Measurements from ENCODE around the gene NRG3. TPM values are rescaled to one million over a fixed set of nuclear protein-coding genes. Genes with fewer than 3 reads are reported as not detected.

Gene NRG3
- total and polyA plus RNA-seq, 3 experiments from 2014 or later = not detected

DNA sequence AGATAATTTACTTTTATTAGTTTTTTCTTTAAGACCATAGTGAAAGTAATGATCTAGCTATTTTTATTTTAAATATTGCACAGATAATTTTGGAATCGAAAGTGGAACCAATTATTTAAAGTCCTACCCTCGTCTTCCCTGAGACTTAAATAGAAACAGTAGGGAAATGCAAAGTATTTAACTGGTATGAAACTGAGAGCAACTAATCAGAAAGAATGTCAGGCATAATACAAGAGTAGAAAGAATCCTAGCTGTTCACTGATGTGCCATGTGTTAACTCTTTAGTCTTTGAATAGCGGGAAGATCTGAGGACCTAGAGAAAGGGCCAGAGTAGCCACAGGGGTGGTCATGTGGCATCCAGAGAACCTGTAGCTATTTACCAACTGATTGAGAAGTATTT lies 630.0 kb downstream of the NRG3 start:
- Histone ChIP-seq H3K36me3 (ENCODE audit: insufficient read depth, low read length) (no peaks in the 10 kb centered on the region), H3K27me3 (ENCODE audit: insufficient read depth, low read length, poor library complexity, severe bottlenecking) (no peaks in the 10 kb centered on the region), H3K27ac (ENCODE audit: low read depth, low read length) (no peak overlapping the region), H3K9me3 (ENCODE audit: low read length) (no peaks in the 10 kb centered on the region), H3K4me3 (ENCODE audit: low read length) (no peak overlapping the region), H3K4me1 (ENCODE audit: insufficient read depth, low read length) (no peaks in the 10 kb centered on the region)
- peaks cover 5 to 18% (median 13%) of the 10 kb centered on the region in 5 donors for H3K9me3 Mint-ChIP-seq
- no peaks in the 10 kb centered on the region for H3K27me3 Mint-ChIP-seq
- no peaks in the 10 kb centered on the region for H3K4me1 Mint-ChIP-seq
- DNase-seq = no peak
- H3K4me3 Mint-ChIP-seq = no peak overlapping the region
- no peak overlapping the region for H3K27ac Mint-ChIP-seq
- H3K36me3 Mint-ChIP-seq = no peaks in the 10 kb centered on the region
- ChIA-PET CTCF (no interaction called here), POLR2A (no interaction called here)

DNA sequence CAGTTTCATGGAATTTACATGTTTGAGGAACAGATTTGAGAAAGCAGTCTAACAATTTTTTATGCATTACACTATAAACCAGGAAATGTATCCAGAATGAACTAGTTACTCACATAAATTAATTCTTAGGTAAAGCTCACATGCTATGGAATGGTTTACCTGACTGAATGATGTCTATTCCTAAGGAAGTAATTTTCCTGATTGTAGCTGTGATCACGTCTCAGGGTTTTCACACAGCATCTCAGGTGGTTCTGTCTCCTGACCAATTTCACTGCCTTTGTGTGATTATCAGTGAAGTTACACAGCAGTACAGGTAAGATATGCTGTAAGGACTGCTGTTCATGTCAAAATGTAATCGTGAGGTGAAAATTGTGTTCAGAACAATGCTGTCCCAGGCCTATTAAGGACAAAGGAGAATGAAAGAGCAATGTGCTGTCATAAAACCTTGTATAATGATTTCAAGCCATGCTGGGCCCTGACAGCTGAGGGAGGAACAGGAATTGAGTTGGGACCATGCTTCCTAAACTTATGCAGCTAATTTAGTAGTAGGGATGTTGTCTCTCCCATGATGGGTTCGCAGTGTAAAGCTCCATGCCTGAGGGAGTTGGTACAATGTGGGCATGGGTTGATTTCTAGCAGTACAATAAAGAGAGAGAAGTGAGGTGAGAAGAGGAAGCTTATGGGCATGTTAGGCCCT lies 631.8 kb downstream of the NRG3 start:
- Histone ChIP-seq H3K4me1 (ENCODE audit: insufficient read depth, low read length) (no peaks in the 10 kb centered on the region), H3K27me3 (ENCODE audit: insufficient read depth, low read length, poor library complexity, severe bottlenecking) (no peaks in the 10 kb centered on the region), H3K27ac (ENCODE audit: low read depth, low read length) (no peak overlapping the region), H3K9me3 (ENCODE audit: low read length) (no peaks in the 10 kb centered on the region), H3K36me3 (ENCODE audit: insufficient read depth, low read length) (no peaks in the 10 kb centered on the region), H3K4me3 (ENCODE audit: low read length) (no peak overlapping the region)
- ChIA-PET CTCF (no interaction called here), POLR2A (no interaction called here)
- no peaks in the 10 kb centered on the region for H3K36me3 Mint-ChIP-seq
- H3K27me3 Mint-ChIP-seq = no peaks in the 10 kb centered on the region
- H3K9me3 Mint-ChIP-seq = peaks cover 8 to 22% (median 14%) of the 10 kb centered on the region in 5 donors
- no peak overlapping the region for H3K4me3 Mint-ChIP-seq
- no peak for DNase-seq
- no peak overlapping the region for H3K27ac Mint-ChIP-seq
- no peaks in the 10 kb centered on the region for H3K4me1 Mint-ChIP-seq

DNA sequence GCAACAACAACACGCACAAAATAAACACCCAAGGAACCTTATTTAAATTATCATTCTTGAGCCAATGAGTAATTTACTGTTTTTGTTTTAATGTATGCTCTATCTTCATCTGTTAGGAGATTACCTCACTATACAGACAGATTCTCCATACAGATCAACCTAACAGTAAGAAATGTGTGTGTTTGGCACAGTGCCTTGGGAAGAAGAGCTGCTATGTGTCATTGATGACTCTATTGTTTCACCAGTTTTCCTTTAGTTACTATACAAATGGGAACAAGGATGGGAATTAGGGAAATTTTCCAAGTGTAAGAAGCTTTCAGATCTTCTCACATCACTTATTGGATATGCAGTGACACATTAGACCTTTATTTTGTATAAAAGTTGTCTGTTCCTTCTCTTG lies 640.3 kb downstream of the NRG3 start:
- H3K27ac ChIP-seq (ENCODE audit: low read depth, low read length) = no peak overlapping the region
- no peaks in the 10 kb centered on the region for H3K4me1 ChIP-seq (ENCODE audit: insufficient read depth, low read length)
- CTCF ChIA-PET = no interaction called here
- no peaks in the 10 kb centered on the region for H3K36me3 Mint-ChIP-seq
- no peak for DNase-seq
- H3K27ac Mint-ChIP-seq = no peak overlapping the region
- H3K9me3 Mint-ChIP-seq = peaks cover 2 to 36% (median 7%) of the 10 kb centered on the region in 5 donors
- H3K4me1 Mint-ChIP-seq = no peaks in the 10 kb centered on the region
- H3K4me3 ChIP-seq (ENCODE audit: low read length) = no peak overlapping the region
- H3K9me3 ChIP-seq (ENCODE audit: low read length) = no peaks in the 10 kb centered on the region
- no peaks in the 10 kb centered on the region for H3K27me3 ChIP-seq (ENCODE audit: insufficient read depth, low read length, poor library complexity, severe bottlenecking)
- no peaks in the 10 kb centered on the region for H3K27me3 Mint-ChIP-seq
- POLR2A ChIA-PET = no interaction called here
- no peaks in the 10 kb centered on the region for H3K36me3 ChIP-seq (ENCODE audit: insufficient read depth, low read length)
- H3K4me3 Mint-ChIP-seq = no peak overlapping the region

DNA sequence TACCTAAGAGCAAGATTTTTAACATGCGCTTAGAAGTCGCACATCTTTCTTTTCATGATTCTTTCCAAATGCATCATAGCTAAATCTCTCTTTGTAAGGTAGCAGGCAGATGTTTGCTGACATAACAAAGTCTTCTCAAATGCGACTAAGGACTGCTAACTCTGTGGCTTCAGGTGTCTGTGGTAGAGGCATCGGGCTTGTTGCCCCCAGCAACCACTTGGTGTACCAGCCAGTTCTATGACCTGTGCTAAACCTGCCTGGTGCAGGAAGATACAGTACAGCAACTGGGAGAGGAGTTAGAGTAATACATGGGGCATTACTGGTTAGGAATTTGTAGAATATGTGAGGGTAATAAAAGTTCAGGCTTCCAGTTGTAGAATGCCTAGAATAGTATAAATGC lies 654.1 kb downstream of the NRG3 start:
- Mint-ChIP-seq H3K4me1 (no peaks in the 10 kb centered on the region), H3K27ac (no peak overlapping the region), H3K4me3 (no peak overlapping the region), H3K27me3 (no peaks in the 10 kb centered on the region), H3K9me3 (peaks cover 0 to 8% (median 3%) of the 10 kb centered on the region in 5 donors), H3K36me3 (no peaks in the 10 kb centered on the region)
- CTCF ChIA-PET = no interaction called here
- H3K4me1 ChIP-seq (ENCODE audit: insufficient read depth, low read length) = no peaks in the 10 kb centered on the region
- no peaks in the 10 kb centered on the region for H3K9me3 ChIP-seq (ENCODE audit: low read length)
- DNase-seq = no peak
- POLR2A ChIA-PET = no interaction called here
- no peaks in the 10 kb centered on the region for H3K27me3 ChIP-seq (ENCODE audit: insufficient read depth, low read length, poor library complexity, severe bottlenecking)
- no peaks in the 10 kb centered on the region for H3K36me3 ChIP-seq (ENCODE audit: insufficient read depth, low read length)
- H3K27ac ChIP-seq (ENCODE audit: low read depth, low read length) = no peak overlapping the region
- no peak overlapping the region for H3K4me3 ChIP-seq (ENCODE audit: low read length)

DNA sequence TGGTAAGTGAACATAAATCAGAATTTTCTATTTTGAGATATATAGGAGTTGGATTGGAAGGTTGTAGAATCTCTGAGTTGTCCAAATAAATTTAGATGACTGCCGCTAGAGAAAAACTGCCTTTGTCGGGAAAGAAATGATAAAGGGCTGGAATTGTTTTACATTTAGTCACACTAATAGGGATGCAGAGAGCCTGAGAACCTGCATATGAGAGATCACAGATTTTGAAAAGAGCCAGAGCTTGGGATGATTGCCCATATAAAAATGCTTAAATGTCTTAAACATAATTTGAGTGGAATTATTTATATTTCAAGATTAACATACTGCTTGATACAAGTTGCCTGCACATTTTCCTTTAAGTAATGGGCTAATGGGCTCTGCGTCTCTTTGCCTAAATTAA lies 660.5 kb downstream of the NRG3 start:
- Mint-ChIP-seq H3K27ac (no peak overlapping the region), H3K9me3 (peaks cover 2 to 16% (median 6%) of the 10 kb centered on the region in 5 donors), H3K4me1 (no peaks in the 10 kb centered on the region), H3K27me3 (no peaks in the 10 kb centered on the region), H3K4me3 (no peak overlapping the region), H3K36me3 (peaks cover 0 to 3% (median 0%) of the 10 kb centered on the region in 3 donors)
- Histone ChIP-seq H3K27ac (ENCODE audit: low read depth, low read length) (no peak overlapping the region), H3K4me1 (ENCODE audit: insufficient read depth, low read length) (no peaks in the 10 kb centered on the region), H3K4me3 (ENCODE audit: low read length) (no peak overlapping the region), H3K9me3 (ENCODE audit: low read length) (no peaks in the 10 kb centered on the region), H3K36me3 (ENCODE audit: insufficient read depth, low read length) (no peaks in the 10 kb centered on the region), H3K27me3 (ENCODE audit: insufficient read depth, low read length, poor library complexity, severe bottlenecking) (no peaks in the 10 kb centered on the region)
- ChIA-PET POLR2A (no interaction called here), CTCF (no interaction called here)
- DNase-seq = no peak

DNA sequence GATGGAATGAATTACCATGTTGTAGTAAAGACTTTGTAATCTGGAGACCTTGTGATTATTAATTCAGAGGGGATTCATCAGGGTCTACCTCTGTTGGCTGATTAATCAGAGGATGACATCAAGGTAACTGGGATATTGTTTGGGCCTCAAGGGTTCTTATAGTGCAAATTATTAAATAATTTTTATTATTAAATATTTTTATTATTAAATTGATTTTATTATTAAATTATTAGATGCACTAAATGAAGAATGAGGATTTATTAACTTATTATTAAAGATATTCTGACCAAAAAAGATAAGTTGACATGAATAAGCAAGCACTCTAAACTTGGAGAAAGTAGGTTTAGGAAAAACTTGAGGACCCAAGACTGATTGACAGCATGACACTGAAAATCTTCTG lies 661.7 kb downstream of the NRG3 start:
- POLR2A ChIA-PET = no interaction called here
- peaks cover 2 to 16% (median 8%) of the 10 kb centered on the region in 5 donors for H3K9me3 Mint-ChIP-seq
- H3K36me3 ChIP-seq (ENCODE audit: insufficient read depth, low read length) = no peaks in the 10 kb centered on the region
- H3K4me1 ChIP-seq (ENCODE audit: insufficient read depth, low read length) = no peaks in the 10 kb centered on the region
- CTCF ChIA-PET = no interaction called here
- no peak for DNase-seq
- H3K4me1 Mint-ChIP-seq = no peaks in the 10 kb centered on the region
- H3K27me3 Mint-ChIP-seq = no peaks in the 10 kb centered on the region
- no peak overlapping the region for H3K27ac ChIP-seq (ENCODE audit: low read depth, low read length)
- H3K27ac Mint-ChIP-seq = no peak overlapping the region
- no peaks in the 10 kb centered on the region for H3K9me3 ChIP-seq (ENCODE audit: low read length)
- H3K36me3 Mint-ChIP-seq = peaks cover 0 to 3% (median 0%) of the 10 kb centered on the region in 3 donors
- H3K4me3 Mint-ChIP-seq = no peak overlapping the region
- no peaks in the 10 kb centered on the region for H3K27me3 ChIP-seq (ENCODE audit: insufficient read depth, low read length, poor library complexity, severe bottlenecking)
- H3K4me3 ChIP-seq (ENCODE audit: low read length) = no peak overlapping the region

DNA sequence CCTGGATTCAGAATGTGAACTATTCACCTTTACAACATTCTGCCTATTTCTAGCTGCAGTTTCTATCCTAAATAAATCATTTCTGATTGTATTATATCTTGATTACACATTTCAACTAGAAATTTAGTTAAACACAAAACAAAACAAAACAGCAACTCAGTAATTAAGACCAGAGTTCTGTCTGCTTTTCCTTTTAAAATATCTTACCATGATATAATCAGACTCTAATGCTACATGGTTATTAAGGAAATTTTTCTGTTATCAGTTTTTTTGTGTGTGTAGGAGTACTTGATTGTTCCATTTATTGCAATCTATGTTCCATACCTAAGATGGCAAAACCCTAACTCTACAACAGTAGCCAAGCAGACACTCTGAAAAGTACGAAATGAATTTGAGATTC lies 663.3 kb downstream of the NRG3 start:
- Mint-ChIP-seq H3K36me3 (peaks cover 0 to 3% (median 0%) of the 10 kb centered on the region in 3 donors), H3K27ac (no peak overlapping the region), H3K9me3 (peaks cover 2 to 16% (median 7%) of the 10 kb centered on the region in 5 donors), H3K4me1 (no peaks in the 10 kb centered on the region), H3K27me3 (no peaks in the 10 kb centered on the region), H3K4me3 (no peak overlapping the region)
- Histone ChIP-seq H3K4me3 (ENCODE audit: low read length) (no peak overlapping the region), H3K27me3 (ENCODE audit: insufficient read depth, low read length, poor library complexity, severe bottlenecking) (no peaks in the 10 kb centered on the region), H3K36me3 (ENCODE audit: insufficient read depth, low read length) (no peaks in the 10 kb centered on the region), H3K4me1 (ENCODE audit: insufficient read depth, low read length) (no peaks in the 10 kb centered on the region), H3K9me3 (ENCODE audit: low read length) (no peaks in the 10 kb centered on the region), H3K27ac (ENCODE audit: low read depth, low read length) (no peak overlapping the region)
- ChIA-PET CTCF (no interaction called here), POLR2A (no interaction called here)
- DNase-seq = no peak

DNA sequence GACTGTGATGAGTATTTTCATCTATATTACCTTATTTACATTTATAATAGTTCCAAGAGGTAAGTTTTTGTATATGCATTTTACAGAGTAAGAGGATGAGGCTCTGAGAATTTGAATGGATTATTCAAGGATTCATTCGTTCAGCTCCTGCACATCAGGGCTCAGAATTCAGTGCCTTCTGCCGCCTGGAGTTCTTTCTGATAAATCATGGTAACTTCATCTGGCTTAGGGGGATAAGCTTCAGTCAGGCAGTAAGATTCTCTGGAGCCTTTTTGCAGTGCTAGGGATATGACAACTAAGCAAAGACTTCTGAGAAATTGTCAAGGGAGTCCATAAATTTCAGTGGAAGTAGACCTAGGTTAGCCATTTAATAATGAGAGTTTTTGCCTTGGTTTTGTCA lies 668.6 kb downstream of the NRG3 start:
- Mint-ChIP-seq H3K4me1 (no peaks in the 10 kb centered on the region), H3K27ac (no peak overlapping the region), H3K9me3 (peaks cover 4 to 23% (median 13%) of the 10 kb centered on the region in 5 donors), H3K4me3 (no peak overlapping the region), H3K36me3 (peaks cover 0 to 3% (median 0%) of the 10 kb centered on the region in 3 donors), H3K27me3 (no peaks in the 10 kb centered on the region)
- no peaks in the 10 kb centered on the region for H3K27me3 ChIP-seq (ENCODE audit: insufficient read depth, low read length, poor library complexity, severe bottlenecking)
- H3K36me3 ChIP-seq (ENCODE audit: insufficient read depth, low read length) = no peaks in the 10 kb centered on the region
- H3K4me1 ChIP-seq (ENCODE audit: insufficient read depth, low read length) = no peaks in the 10 kb centered on the region
- POLR2A ChIA-PET = no interaction called here
- no peaks in the 10 kb centered on the region for H3K9me3 ChIP-seq (ENCODE audit: low read length)
- CTCF ChIA-PET = no interaction called here
- no peak overlapping the region for H3K4me3 ChIP-seq (ENCODE audit: low read length)
- no peak overlapping the region for H3K27ac ChIP-seq (ENCODE audit: low read depth, low read length)
- DNase-seq = no peak

Data from CD8-positive, alpha-beta memory T cell (primary cell).